Liver (tissue), 3 donors: ENCODE measurements around the gene RGS14.

Experiments used
- ATF3 ChIP-seq: IDR thresholded peaks from 2 replicates; pipeline ENCODE4 v1.6.1; 2016; ENCODE audit warnings: antibody characterized with exemption
- CTCF ChIP-seq: fragments of 150-350 bp; IDR thresholded peaks from 2 replicates; pipeline ENCODE4 v1.5.1; 2017; ENCODE audit warnings: improper control_type of control experiment, low read depth, low read length; ENCODE audit not compliant: missing input control
- HNF4A ChIP-seq, 2 donors: conservative IDR thresholded peaks; 2 replicates each; pipeline ENCODE4 v1.6.1; 2016; ENCODE audit warnings: antibody characterized with exemption in 2 of 2, mild to moderate bottlenecking in 2 of 2
- JUND ChIP-seq, 2 donors: IDR thresholded peaks; 2 replicates each; pipeline ENCODE4 v1.6.1; 2016; ENCODE audit warnings: antibody characterized with exemption in 2 of 2
- MAX ChIP-seq: IDR thresholded peaks from 2 replicates; pipeline ENCODE4 v1.6.1; 2016; ENCODE audit warnings: antibody characterized with exemption
- RAD21 ChIP-seq, 2 donors: IDR thresholded peaks; 2 replicates each; pipeline ENCODE4 v1.6.1; 2016; ENCODE audit warnings: antibody characterized with exemption in 2 of 2, mild to moderate bottlenecking in 2 of 2
- SP1 ChIP-seq: IDR thresholded peaks from 2 replicates; pipeline ENCODE4 v1.6.1; 2018; ENCODE audit warnings: antibody characterized with exemption, mild to moderate bottlenecking
- TAF1 ChIP-seq: conservative IDR thresholded peaks from 2 replicates; pipeline ENCODE4 v1.6.1; 2016; ENCODE audit warnings: antibody characterized with exemption, mild to moderate bottlenecking
- YY1 ChIP-seq: IDR thresholded peaks from 2 replicates; pipeline ENCODE4 v1.6.1; 2016; ENCODE audit warnings: antibody characterized with exemption, mild to moderate bottlenecking
- TF ChIP-seq, protein P1 (sequence below): IDR thresholded peaks from 2 replicates; pipeline ENCODE4 v1.6.1; 2016; ENCODE audit warnings: antibody characterized with exemption, mild to moderate bottlenecking
- TF ChIP-seq, protein P2 (sequence below): IDR thresholded peaks from 2 replicates; pipeline ENCODE4 v1.6.1; 2016; ENCODE audit warnings: antibody characterized with exemption
- donor health status: healthy.
- donor health status: healthy.

DNA sequence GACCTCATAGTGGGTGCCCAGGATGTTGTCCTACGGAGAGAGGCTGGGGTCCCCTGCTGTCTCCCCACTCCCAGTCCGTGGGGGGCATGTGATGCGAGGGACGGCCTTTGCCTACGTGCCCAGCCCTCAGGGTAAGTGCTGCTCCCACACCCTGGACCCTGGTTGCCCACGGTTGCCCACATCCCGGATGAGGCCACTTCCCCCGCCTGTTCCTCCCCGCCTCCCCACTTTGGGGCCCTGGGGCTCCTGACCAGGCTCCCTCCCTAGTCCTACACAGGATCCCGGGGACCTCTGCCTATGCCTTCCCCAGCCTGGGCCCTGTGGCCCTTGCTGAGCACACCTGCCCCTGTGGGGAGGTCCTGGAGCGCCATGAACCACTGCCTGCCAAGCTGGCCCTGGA, 28.0 kb downstream of the RGS14 start:
- TF ChIP-seq CTCF (no peak), SP1 (no peak), MAX (no peak), TAF1 (no peak), RAD21 (IDR thresholded peaks at IDR 0.05) (no peak), HNF4A (conservative IDR thresholded peaks at IDR 0.05) (no peak), JUND (IDR thresholded peaks at IDR 0.05) (no peak), ATF3 (no peak), YY1 (no peak)
- TF ChIP-seq, protein P1, sequence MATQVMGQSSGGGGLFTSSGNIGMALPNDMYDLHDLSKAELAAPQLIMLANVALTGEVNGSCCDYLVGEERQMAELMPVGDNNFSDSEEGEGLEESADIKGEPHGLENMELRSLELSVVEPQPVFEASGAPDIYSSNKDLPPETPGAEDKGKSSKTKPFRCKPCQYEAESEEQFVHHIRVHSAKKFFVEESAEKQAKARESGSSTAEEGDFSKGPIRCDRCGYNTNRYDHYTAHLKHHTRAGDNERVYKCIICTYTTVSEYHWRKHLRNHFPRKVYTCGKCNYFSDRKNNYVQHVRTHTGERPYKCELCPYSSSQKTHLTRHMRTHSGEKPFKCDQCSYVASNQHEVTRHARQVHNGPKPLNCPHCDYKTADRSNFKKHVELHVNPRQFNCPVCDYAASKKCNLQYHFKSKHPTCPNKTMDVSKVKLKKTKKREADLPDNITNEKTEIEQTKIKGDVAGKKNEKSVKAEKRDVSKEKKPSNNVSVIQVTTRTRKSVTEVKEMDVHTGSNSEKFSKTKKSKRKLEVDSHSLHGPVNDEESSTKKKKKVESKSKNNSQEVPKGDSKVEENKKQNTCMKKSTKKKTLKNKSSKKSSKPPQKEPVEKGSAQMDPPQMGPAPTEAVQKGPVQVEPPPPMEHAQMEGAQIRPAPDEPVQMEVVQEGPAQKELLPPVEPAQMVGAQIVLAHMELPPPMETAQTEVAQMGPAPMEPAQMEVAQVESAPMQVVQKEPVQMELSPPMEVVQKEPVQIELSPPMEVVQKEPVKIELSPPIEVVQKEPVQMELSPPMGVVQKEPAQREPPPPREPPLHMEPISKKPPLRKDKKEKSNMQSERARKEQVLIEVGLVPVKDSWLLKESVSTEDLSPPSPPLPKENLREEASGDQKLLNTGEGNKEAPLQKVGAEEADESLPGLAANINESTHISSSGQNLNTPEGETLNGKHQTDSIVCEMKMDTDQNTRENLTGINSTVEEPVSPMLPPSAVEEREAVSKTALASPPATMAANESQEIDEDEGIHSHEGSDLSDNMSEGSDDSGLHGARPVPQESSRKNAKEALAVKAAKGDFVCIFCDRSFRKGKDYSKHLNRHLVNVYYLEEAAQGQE = no peak
- TF ChIP-seq, protein P2, sequence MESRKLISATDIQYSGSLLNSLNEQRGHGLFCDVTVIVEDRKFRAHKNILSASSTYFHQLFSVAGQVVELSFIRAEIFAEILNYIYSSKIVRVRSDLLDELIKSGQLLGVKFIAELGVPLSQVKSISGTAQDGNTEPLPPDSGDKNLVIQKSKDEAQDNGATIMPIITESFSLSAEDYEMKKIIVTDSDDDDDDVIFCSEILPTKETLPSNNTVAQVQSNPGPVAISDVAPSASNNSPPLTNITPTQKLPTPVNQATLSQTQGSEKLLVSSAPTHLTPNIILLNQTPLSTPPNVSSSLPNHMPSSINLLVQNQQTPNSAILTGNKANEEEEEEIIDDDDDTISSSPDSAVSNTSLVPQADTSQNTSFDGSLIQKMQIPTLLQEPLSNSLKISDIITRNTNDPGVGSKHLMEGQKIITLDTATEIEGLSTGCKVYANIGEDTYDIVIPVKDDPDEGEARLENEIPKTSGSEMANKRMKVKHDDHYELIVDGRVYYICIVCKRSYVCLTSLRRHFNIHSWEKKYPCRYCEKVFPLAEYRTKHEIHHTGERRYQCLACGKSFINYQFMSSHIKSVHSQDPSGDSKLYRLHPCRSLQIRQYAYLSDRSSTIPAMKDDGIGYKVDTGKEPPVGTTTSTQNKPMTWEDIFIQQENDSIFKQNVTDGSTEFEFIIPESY = no peak
